HG03095 (cell line): ENCODE results near the gene RSU1.
"Not testable (repeated sequence)": the region's sequence is repeated elsewhere in the genome, so short reads cannot be mapped to it uniquely, and the experiment has no call there.

ENCODE experiments used
- ATAC-seq: cut with Tn5 transposase; IDR thresholded peaks from one replicate; pipeline ENCODE4 v1.9.1; 2021; ENCODE audit warnings: moderate library complexity; ENCODE audit not compliant: unreplicated experiment

The RSU1 gene

GRCh38 chr10:16788125-16788524 is 29.1 kb downstream of the RSU1 start:
- no peak for ATAC-seq

DNA sequence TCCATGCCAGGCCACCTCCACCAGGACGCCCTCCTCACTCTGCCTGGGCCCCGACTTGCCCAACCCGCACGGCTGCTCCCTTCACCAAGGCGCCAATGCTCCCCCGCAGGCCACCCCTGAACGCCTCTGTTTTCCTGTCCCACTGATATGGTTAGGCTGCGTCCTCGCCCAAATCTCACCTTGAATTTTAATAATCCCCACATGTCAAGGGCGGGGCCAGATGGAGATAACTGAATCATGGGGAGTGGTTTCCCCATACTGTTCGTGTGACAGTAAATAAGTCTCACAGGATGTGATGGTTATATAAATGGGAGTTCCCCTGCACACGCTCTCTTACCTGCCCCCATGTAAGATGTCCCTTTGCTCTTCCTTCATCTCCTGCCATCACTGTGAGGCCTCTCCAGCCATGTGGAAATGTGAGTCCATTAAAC is 29.8 kb downstream of the RSU1 start:
- peak; percentile 85 for ATAC-seq

DNA sequence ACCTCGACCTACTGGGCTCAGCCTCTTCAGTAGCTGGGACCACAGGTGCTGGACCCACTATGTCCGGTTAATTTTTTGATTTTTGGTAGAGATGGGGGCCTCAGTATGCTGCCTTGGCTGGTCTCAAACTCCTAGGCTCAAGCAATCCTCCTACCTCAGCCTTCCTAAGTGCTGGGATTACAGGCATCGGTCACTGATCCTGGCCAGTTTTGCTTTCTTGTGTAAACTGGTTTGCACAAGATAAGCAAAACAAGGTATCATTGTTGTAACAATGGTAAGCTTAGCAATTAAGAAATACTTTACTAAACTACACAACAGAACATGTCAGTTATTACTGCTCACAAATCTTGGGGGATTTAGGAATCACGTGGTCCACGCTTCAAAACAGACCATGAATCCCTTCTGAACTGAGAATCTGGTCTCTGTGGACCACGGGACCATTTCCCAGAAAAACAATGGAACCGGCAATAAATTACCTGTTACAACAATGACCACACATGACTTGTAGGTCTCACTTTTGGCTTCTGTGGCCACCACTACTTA is 36.8 kb downstream of the RSU1 start:
- no peak for ATAC-seq

- ATAC-seq, result peak; percentile 61
Observed at GRCh38 chr10:16779384-16779915, 37.8 kb downstream of the RSU1 start.

- no peak for ATAC-seq
Observed at GRCh38 chr10:16777473-16778370, 39.5 kb downstream of the RSU1 start.

- ATAC-seq, result no peak
Observed at GRCh38 chr10:16776896-16777295, 40.3 kb downstream of the RSU1 start.

- ATAC-seq, result no peak
Observed at GRCh38 chr10:16773334-16773733, 43.9 kb downstream of the RSU1 start.

DNA sequence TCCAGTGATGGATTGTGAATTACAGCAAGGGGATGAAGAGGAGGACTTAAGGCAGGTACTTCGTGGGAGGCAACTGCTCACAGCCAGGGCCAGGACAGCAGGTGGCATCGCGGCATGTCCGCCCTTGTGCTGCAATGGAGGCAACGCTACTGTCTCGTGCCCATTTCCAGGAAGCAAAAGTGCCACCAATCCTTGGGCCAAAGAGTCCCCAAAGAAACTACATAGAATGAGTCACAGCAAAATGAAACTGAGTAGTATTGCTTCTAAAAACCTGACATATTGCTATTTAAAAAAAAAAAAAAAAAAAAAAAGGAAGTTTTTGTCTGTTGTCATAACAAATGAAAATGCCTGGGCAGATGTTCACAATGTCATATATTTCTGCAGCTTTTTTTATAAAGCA is 46.6 kb downstream of the RSU1 start:
- ATAC-seq, result peak; percentile 50

DNA sequence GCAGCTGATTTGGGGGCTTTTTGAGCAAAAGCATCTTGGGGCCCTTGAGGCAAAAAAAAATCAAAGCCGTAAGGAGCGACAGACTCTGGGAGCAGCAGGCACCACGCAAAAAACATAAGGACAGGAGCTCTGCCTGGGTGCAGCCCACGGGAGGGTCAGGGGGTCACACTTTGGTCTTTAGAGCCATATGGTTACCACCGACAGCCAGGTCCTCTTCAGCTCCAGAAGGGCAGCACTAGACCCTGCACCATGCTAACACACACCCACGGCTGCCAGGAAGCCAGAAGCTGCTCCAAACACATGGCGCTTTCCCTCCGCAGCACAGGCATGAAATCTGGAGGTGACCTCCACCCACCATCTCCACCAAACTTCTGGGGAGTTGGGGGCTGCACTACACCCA is 47.1 kb downstream of the RSU1 start:
- no peak for ATAC-seq

DNA sequence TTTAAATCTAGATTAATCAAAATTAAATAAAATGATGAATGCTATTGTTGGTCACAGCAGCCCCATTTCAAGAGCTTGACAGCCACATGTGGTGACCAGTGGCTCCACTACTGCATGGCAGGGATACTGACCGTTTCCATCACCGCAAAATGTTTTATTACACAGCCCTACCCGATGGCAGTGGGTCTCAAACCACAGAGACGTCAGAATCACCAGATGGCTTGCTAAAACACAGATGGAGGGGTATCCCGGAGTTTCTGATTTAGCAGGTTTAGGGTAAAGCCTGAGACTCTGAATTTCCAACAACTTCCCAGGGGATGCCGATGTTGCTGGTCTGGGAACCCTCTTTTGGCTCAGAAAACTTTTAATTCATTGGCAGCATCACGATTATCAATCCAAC is 47.9 kb downstream of the RSU1 start:
- no peak for ATAC-seq

DNA sequence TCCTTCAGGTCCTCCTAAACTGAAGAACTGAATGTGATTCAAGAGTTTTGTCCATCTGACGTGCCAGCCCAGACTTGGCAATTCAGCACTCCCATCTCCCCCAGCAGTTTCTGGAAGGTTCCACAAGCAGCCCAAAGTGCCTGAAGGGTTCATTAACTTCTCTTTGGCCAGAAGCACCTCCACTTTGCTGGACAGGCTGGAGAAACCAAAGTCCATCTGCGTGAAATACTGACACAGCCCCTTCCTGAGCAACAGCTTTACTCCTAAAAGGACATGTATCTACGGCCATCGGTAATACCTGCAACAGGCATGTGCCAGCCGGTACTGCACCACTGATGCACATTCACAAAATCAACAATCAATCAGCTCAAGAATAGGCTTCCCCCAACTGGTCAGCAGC is 48.5 kb downstream of the RSU1 start:
- ATAC-seq, result no peak

DNA sequence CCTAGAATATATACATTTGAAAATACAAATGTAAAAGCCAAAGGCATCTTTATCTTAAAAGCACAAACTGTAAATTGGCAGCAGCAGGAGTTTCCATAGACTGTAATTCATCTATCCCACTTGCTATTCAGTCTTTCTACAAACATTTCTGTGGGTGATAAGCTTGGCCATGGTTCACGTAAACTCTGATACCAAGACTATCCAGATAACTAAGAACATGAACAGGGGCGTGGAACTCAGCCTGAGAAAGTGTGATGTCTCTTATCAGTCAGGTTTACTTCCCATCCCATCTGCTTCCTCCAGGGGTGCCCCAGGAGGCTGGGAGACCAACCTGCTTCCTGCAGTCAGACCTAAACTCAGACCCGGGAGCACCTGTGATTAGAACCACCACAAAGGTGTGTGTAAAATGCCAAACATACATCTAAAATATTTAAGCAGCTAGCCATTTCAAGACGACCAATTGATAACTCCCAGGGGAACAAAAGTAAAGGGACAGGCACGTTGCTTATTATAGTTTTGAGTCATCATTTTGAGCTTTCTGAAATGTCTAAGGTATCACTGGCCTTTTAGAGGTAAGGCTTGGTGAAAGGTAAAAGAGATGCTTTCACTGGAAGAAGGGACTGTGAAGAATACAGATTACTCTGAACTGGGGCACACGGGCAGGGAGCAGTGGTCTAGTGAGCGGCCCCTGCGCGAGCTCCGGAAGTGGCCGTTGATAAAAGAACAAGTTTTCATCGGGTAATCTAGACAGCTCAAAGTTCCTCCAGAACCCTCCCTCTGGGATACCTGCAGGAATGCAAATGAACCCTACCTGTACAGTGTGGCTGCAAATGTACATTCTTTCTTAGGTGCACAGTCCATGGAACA is 51.5 kb downstream of the RSU1 start:
- peak; percentile 68 for ATAC-seq

DNA sequence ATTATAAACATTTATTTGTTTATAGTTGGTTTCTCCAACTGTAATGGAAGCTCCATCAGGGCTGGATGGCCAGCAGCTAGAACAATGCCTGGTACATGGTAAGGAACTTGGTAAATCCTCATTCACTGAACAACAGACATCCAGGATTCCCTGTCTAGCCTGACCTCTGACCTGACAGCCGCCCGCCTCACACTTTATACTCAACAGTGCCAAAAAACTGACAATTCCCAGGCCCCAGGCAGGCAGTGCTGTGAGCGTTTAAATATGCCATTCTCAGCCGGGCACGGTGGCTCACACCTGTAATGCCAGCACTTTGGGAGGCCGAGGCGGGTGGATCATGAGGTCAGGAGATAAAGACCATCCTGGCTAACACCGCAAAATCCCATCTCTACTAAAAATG is 55.9 kb downstream of the RSU1 start:
- ATAC-seq, result no peak

GRCh38 chr10:16756561-16757221 is 60.5 kb downstream of the RSU1 start:
- ATAC-seq, result no peak

- no peak for ATAC-seq
Observed at GRCh38 chr10:16754765-16755164, 62.5 kb downstream of the RSU1 start.

DNA sequence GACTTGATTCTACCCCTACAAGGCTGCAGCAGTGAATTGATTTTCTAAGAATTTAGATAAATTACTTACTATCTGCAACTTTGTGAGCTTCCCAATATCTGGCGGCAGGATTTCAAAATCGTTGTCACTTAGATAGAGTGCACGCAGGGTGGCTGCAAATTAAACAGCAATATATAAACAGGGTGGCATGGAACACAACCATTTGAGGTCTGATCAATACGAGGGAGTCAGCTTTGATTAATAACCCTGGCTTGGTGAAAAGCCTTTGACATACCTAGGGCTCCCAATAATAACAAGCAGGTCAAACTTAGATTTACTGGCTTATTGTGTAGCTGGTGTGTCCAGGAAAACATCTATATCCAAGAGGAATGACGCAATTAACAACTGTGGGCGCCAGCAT is 64.4 kb downstream of the RSU1 start:
- not testable (repeated sequence) for ATAC-seq

DNA sequence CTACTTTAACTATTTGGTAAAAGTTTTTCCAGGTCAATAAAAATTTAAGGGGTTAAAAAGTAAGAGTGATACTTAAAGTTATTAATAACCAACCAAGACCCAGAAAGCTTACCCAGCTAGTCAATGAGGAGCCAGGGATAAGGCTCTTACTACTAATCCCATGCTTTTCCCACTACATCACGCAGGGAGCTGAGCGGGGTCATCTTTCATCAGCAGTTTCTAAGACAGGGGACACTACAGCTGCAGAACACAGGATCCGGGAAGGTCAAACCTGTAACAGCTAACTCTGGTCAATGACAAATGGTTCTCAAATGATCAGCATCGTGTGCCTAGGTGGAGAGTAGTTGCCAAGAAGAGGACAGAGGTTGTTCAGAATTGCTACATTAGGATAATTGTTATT is 65.1 kb downstream of the RSU1 start:
- ATAC-seq, result no peak

- ATAC-seq, result no peak
Observed at GRCh38 chr10:16751244-16751643, 66.0 kb downstream of the RSU1 start.

- no peak for ATAC-seq
Observed at GRCh38 chr10:16750461-16750860, 66.8 kb downstream of the RSU1 start.

DNA sequence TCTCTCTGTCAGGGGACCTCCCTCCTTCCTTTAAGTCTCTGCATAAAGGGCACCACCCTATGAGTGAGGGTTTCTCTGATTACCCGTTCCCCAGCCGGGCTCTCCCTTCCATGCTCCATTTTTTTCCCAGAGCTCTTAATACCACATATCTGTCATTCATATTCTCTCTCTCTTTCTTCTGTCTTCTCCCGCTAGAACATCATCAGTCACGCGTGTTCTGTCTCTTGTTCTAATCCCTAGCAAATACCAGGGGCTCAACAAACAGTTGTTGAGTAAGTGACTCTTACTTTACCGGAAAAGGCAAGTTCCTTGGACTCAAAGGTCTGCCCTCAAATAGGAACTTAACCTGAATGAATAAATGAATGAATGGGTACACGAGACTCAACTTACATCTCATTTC is 68.5 kb downstream of the RSU1 start:
- no peak for ATAC-seq

GRCh38 chr10:16746856-16747255 is 70.4 kb downstream of the RSU1 start:
- ATAC-seq, result no peak
